Kidney (tissue), 14 donors: ENCODE data around the gene ENKD1. TPM values are rescaled to one million over a fixed set of nuclear protein-coding genes. Genes with fewer than 3 reads are reported as not detected.

Experiments used
- DNase-seq, 5 donors: peaks; one replicate each; pipeline ENCODE4 v3.0.0-alpha.2; 2013 to 2020
- FAIRE-seq: peaks from 2 replicates; lab custom pipeline; 2012; peaks lifted over from hg19 to GRCh38; lab: Jason Lieb, UNC
- H3K27ac ChIP-seq, 2 donors: one replicate each; pipeline ENCODE4 v1.7.0; 2013; ENCODE audit warnings: low read depth in 2 of 2, low read length in 2 of 2, inconsistent platforms in 1 of 2
- H3K27me3 ChIP-seq: one replicate; pipeline ENCODE4 v1.7.1; 2013; ENCODE audit warnings: low read length, inconsistent platforms; ENCODE audit not compliant: control insufficient read depth, insufficient read depth
- H3K36me3 ChIP-seq, 3 donors: one replicate each; pipeline versions ENCODE4 v1.7.0 to v1.7.1; 2013; ENCODE audit warnings: low read length in 3 of 3, control low read depth in 1 of 3, inconsistent platforms in 1 of 3; ENCODE audit not compliant: insufficient read depth in 3 of 3, control insufficient read depth in 2 of 3
- H3K4me1 ChIP-seq, 3 donors: one replicate each; pipeline versions ENCODE4 v1.7.0 to v1.7.1; 2013; ENCODE audit warnings: low read length in 3 of 3, inconsistent platforms in 1 of 3, low read depth in 1 of 3; ENCODE audit not compliant: control insufficient read depth in 2 of 3, insufficient read depth in 2 of 3
- H3K4me3 ChIP-seq, 3 donors: one replicate each; pipeline versions ENCODE4 v1.7.0 to v1.8.1; 2013; ENCODE audit warnings: low read length in 3 of 3, control low read depth in 1 of 3, inconsistent platforms in 1 of 3
- H3K9ac ChIP-seq, 3 donors: one replicate each; pipeline versions ENCODE4 v1.7.0 to v1.7.1; 2013; ENCODE audit warnings: low read length in 3 of 3, control low read depth in 1 of 3, inconsistent platforms in 1 of 3
- H3K9me3 ChIP-seq, 3 donors: one replicate each; pipeline versions ENCODE4 v1.7.0 to v1.7.1; 2013; ENCODE audit warnings: low read length in 3 of 3, control low read depth in 1 of 3, inconsistent platforms in 1 of 3; ENCODE audit not compliant: control insufficient read depth in 2 of 3, insufficient read depth in 1 of 3
- CTCF ChIP-seq: IDR thresholded peaks from 3 replicates; pipeline ENCODE4 v1.5.1; 2012; ENCODE audit warnings: mild to moderate bottlenecking, moderate library complexity, borderline replicate concordance; ENCODE audit not compliant: insufficient read depth; ENCODE audit errors: extremely low read depth
- intact Hi-C: fragments of 100-400 bp; cut with DNase I; formaldehyde crosslinking; loops from one replicate; pipeline ENCODE4 v1.11.1; 2022
- polyA plus RNA-seq: library from polyadenylated mRNA; stranded (reverse); fragments of 350-450 nt; fragmentation: Illumina TruSeq; extraction: RNeasy Lipid Tissue Mini Kit (QIAGEN cat#74804); gene quantifications from one replicate; pipeline ENCODE4 v1.2.3, GENCODE V29; 2014; ENCODE audit warnings: low read depth, low replicate concordance; ENCODE audit not compliant: insufficient read depth
- total RNA-seq: library from RNA; stranded (reverse); fragmentation: NEBNext Ultra II Directional; extraction: Animal tissue kit (Norgen Biotek cat#: 25700); gene quantifications from one replicate; pipeline ENCODE4 v1.2.1, GENCODE V29; 2021
- donor health status: control.
- donor health status: control.
- donor health status: control.
- donor health status: control.
- donor health status: control.
- donor health status: DM: yes; HTN: yes; CAD: no.
- donor health status: Normal renal cell carcinoma (clear cell type).

The ENKD1 gene
- total and polyA plus RNA-seq, 2 donors from 2014 or later: 30.2 to 38.3 TPM

- Histone ChIP-seq H3K4me1 (peaks cover 0 to under 1% (median 0%) of the 10 kb centered on the region in 3 donors), H3K9me3 (no peaks in the 10 kb centered on the region), H3K4me3 (no peak overlapping the region), H3K36me3 (peaks cover 0 to 3% (median 0%) of the 10 kb centered on the region in 3 donors), H3K9ac (no peak overlapping the region), H3K27me3 (no peaks in the 10 kb centered on the region), H3K27ac (no peak overlapping the region)
- intact Hi-C loops: no loop called here
- TF ChIP-seq CTCF: no peak
- FAIRE-seq: no peak
- DNase-seq: no peak
Observed at GRCh38 chr16:67709050-67709449, 42.5 kb upstream of the ENKD1 start.

GRCh38 chr16:67708368-67708771 lies 41.8 kb upstream of the ENKD1 start:
- Histone ChIP-seq H3K27me3 (no peaks in the 10 kb centered on the region), H3K9me3 (no peaks in the 10 kb centered on the region), H3K27ac (no peak overlapping the region), H3K9ac (no peak overlapping the region), H3K4me1 (no peaks in the 10 kb centered on the region), H3K4me3 (no peak overlapping the region), H3K36me3 (peaks cover 0 to 3% (median 0%) of the 10 kb centered on the region in 3 donors)
- TF ChIP-seq CTCF: no peak
- no peak for DNase-seq
- FAIRE-seq: no peak
- intact Hi-C loops: no loop called here

- no peak for FAIRE-seq
- intact Hi-C loops: no loop called here
- H3K27me3 ChIP-seq: no peaks in the 10 kb centered on the region
- no peak overlapping the region for H3K27ac ChIP-seq
- no peak for DNase-seq
- H3K4me3 ChIP-seq: no peak overlapping the region
- no peaks in the 10 kb centered on the region for H3K9me3 ChIP-seq
- TF ChIP-seq CTCF: no peak
- no peak overlapping the region for H3K9ac ChIP-seq
- H3K4me1 ChIP-seq: no peaks in the 10 kb centered on the region
- H3K36me3 ChIP-seq: no peaks in the 10 kb centered on the region
Observed at GRCh38 chr16:67707790-67708189, 41.2 kb upstream of the ENKD1 start.

- FAIRE-seq: no peak
- Histone ChIP-seq H3K27me3 (no peaks in the 10 kb centered on the region), H3K4me3 (no peak overlapping the region), H3K9ac (no peak overlapping the region), H3K4me1 (no peaks in the 10 kb centered on the region), H3K9me3 (no peaks in the 10 kb centered on the region), H3K27ac (no peak overlapping the region), H3K36me3 (no peaks in the 10 kb centered on the region)
- intact Hi-C loops: no loop called here
- no peak for DNase-seq
- no peak for TF ChIP-seq CTCF
Observed at GRCh38 chr16:67707210-67707609, 40.7 kb upstream of the ENKD1 start.
